ENCODE results near the gene MPP7. TPM values are rescaled to one million over a fixed set of nuclear protein-coding genes. Genes with fewer than 3 reads are reported as not detected.
"Not testable (repeated sequence)": the region's sequence is repeated elsewhere in the genome, so short reads cannot be mapped to it uniquely, and the experiment has no call there.

Gene MPP7
- total RNA-seq: 15.9 TPM

- peak; percentile 97 for DNase-seq
Observed at GRCh38 chr10:28302638-28303488, at the start of gene MPP7. Gene MPP7, minus strand, starts transcription at chr10:28303064. Its CDS starts 64,460 bp downstream, at chr10:28238604.

DNA sequence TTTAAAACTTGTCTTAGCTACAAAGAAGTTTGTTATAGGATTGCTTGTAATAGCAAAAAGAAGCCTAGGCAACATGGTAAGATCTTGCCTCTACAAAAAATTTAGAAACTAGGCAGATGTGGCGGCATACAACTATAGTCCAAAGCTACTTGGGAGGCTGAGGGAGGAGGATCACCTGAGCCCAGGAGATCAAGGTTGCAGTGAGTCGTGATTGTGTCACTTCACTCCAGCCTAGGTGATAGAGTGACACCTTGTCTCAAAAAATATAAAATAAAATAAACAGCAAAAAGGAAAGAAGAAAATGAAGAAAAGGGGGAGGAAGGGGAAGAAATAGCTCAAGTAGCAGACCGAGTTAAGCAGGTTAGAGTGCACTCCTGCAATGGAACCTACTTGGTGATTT is 47.0 kb upstream of the MPP7 start:
- no peak for DNase-seq

GRCh38 chr10:28343987-28344895 is 41.4 kb upstream of the MPP7 start:
- DNase-seq: no peak

GRCh38 chr10:28343252-28343651 is 40.4 kb upstream of the MPP7 start:
- DNase-seq: no peak

GRCh38 chr10:28341679-28342078 is 38.8 kb upstream of the MPP7 start:
- not testable (repeated sequence) for DNase-seq

DNA sequence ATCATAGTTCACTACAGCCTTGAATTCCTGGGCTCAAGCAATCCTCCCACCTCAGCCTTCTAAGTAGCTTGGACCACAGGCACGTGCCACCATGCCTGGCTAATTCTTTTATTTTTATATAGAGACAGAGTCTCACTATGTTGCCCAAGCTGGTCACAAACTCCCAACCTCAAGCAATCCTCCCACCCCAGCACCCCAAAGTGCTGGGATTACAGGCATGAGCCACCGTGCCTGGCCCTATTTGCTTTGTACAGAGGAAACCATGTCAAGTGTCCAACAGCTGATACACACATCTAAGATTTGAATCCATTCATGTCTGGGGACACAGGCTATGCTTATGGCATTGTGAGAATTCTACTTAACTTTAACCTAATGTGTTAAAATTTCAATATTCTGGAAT is 29.9 kb upstream of the MPP7 start:
- no peak for DNase-seq

DNA sequence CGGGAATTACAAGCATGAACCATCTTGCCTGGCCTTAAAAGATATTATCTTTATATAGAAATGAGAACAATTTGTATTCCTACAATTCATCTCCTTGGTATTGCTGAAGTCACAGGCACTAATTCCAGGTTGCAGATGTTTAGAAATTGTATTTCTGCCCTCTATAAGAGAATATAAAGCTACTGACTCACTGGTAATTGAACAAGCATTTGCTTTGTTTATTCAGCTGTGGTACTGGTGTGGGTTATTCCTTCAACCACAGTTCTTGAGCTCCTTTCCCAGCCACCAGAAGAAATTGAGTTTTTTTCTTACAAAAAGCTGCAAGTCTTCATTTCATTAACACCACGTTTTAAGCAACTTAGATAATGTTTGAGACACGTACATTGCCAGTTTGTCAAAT is 29.0 kb upstream of the MPP7 start:
- DNase-seq: peak; percentile 32

DNA sequence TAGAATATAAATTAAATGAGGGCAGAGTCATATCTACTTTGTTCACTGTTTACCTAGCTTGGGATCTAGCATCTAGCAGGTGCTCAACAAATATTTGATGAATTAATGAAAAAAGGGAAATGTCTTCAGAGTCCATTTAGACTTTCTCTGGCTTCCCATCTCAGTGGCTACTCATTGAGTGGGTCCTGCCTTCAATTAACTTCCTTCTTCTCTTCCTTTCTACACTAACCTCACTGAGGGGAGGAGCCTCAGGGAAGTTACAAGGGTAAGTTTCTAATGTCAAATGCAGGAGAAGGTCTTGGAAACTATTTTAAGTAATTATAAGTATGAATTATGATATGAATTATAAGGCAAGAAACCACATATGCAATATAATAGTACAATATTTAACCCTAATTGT is 28.2 kb upstream of the MPP7 start:
- DNase-seq: no peak

GRCh38 chr10:28328346-28328745 is 25.5 kb upstream of the MPP7 start:
- DNase-seq: no peak

- no peak for DNase-seq
Observed at GRCh38 chr10:28327491-28327880, 24.6 kb upstream of the MPP7 start.

- DNase-seq: peak; percentile 47
Observed at GRCh38 chr10:28326516-28327490, 23.9 kb upstream of the MPP7 start.

GRCh38 chr10:28320799-28321198 is 17.9 kb upstream of the MPP7 start:
- no peak for DNase-seq

- DNase-seq: no peak
Observed at GRCh38 chr10:28320090-28320489, 17.2 kb upstream of the MPP7 start.

GRCh38 chr10:28319061-28319460 is 16.2 kb upstream of the MPP7 start:
- not testable (repeated sequence) for DNase-seq

DNA sequence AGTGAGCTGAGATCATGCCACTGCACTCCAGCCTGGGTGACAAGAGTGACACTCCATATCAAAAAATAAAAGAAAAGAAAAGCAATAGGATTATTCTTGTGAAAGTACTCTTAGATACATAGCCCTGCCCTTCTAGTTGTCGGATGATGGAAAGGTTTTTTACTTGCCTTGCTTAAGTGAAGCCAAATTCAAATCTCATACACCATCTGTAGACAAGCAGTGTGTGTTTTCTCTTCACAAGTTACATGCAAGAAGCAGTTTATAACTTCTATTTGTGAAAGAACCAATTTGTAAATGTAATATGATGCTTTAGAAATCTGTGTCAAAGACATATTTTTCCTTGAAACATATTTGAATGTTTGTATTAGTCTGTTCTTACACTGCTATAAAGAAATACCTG is 15.8 kb upstream of the MPP7 start:
- DNase-seq: peak; percentile 54

DNA sequence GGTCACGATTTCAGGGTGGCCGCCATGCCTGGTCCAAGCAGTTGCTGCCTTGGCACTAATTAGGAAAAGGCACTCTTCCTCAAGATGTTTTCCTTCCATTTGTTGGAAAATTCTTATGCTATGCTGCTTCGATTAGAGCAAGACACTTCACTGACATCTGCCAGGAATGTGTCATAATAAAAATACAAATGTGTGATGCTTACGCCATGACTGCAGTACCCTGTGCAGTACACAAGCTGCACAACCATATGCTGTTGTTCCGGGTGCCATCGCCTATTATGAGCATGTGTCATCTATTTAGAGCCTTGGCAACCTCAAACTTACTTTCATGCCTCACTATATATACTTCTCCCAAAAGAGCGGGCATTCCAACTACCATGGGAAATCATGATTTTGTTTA is 14.9 kb upstream of the MPP7 start:
- peak; percentile 88 for DNase-seq

DNA sequence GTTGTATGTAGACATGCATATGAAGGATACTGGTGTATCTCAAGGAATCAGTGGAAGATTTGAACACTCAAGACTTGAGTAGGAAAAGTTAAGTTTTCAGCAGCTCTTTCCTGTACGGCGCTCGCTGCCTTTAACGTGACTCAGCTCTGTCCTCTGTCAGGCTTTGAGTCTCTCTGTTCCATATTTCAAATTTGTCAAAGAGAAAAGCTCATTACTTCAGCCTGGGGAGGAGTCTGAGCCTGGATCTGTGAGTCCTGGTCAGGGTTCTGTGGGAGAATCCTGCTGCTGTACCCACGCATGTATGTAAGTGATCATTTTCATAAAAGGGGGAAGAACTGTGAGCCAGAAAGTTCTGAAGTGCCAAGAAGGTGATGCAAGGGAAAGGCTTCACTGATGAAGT is 13.8 kb upstream of the MPP7 start:
- DNase-seq: peak; percentile 27

- no peak for DNase-seq
Observed at GRCh38 chr10:28315140-28315539, 12.3 kb upstream of the MPP7 start.

DNA sequence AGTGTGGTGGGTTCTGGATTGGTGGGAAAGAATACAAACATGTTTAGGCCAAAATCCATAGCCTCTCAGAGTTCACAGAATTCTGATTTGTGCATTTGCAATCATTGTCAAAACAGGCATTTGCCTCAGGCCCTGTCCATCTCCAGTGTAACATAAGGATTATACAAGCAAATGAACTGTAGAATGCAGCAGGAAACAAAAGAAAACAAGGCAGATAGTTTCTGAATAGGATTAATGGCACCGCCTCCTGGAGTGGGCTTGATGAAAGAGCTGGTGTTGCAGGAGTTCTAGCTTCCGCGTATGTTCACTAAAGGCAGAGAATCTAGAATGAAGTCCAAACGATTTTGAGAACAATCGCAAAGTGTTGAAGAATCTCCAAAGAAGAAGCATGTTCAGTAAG is 11.3 kb upstream of the MPP7 start:
- DNase-seq: no peak

DNA sequence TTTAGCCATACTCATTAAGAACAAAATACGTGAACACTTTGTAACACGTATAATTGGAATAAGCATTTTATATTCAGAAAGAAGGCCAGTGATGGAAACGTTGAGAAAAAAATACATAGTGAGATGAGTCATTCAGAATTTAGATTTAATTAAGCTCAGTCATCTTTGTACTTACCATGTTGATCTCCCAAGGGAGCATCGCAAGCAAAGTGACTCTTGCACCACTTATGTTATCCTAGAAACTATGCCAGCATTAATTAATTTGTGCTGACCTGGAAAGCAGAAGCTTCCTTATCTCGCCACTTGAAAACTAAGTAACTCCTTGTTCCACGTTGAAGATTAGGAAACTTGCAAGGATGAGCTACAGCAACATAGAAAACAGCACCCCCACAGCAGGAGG is 9.7 kb upstream of the MPP7 start:
- DNase-seq: no peak

GRCh38 chr10:28311104-28311503 is 8.2 kb upstream of the MPP7 start:
- DNase-seq: no peak

DNA sequence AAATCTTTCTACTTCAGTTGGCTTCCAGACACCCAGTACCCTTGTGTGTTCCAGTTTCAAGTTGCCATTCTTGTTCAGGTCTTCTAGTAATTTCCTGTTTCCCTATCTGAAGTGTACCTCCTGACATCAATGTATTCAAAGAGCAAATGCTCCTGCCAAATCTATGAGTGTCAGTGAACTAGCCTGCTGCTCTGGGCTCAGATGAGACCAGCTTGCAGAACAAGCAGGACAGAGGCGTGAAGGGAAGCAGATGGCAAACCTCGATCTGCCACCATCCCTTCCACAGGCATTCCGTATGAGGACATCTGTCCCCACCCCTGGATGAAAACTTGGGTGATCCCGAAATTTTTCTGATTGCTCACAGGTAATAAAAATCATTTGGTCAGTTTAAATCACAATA is 4.4 kb upstream of the MPP7 start:
- no peak for DNase-seq
